Ammon's horn (tissue), 1 donor: ENCODE results near the gene SLC39A7.
A peak's percentile ranks its signal among the peaks of the same experiment; 100 is the strongest.

ENCODE experiments used
- DNase-seq: peaks from one replicate; pipeline ENCODE4 v3.0.0-alpha.2; 2016; ENCODE audit warnings: low spot score

Gene SLC39A7

DNA sequence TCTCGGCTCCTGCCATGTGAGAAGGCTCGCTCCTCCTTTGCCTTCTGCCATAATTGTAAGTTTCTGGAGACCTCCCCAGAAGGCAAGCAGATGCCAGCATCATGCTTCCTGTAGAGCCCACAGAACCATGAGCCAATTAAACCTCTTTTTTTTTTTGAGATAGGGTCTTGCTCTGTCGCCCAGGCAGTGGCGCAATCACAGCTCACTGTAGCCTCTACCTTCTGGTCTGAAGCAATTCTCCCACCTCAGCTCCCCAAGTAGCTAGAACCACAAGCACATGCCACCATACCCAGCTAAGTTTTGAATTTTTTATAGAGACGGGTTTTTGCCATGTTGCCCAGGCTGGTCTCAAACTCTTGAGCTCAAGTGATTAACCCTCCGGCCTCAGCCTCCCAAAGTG lies 36.2 kb downstream of the SLC39A7 start:
- DNase-seq, result no peak

DNA sequence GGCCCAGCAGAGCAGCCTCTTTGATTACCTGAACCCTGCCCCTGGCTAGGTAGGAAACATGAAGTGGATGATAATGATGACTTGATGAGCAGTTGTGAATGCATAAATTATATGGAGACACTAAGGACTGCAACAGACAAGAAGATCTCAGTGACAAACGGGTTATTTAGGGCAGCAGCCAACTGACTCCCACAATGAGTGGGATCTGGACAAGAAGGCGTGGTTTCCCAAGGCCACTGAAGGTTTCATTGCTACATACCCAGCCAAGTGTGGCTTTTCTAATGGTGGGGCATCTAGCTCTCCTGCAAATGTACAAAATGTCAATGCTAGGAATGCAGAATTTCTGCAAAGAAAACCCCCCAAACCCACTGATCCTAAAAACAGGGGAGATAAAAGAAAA lies 37.1 kb downstream of the SLC39A7 start:
- no peak for DNase-seq

DNA sequence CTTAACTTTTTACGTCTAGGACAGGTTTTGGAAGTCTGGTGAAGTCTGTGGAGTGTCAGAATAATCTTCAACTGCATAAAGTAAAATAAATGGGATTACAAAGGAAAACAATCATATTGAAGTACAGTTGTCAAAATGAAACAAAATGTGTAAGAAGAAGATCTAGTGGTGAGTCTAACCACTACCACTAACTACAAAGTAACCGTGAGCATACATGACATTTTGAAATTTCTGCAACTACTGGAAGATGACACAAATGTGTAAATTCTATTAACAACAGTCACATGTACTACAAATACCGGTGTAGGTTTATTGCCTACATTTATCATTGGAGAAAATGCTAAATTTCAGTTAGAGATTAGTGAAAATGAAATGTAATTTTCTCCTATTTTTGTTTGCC lies 41.3 kb downstream of the SLC39A7 start:
- DNase-seq, result no peak

DNA sequence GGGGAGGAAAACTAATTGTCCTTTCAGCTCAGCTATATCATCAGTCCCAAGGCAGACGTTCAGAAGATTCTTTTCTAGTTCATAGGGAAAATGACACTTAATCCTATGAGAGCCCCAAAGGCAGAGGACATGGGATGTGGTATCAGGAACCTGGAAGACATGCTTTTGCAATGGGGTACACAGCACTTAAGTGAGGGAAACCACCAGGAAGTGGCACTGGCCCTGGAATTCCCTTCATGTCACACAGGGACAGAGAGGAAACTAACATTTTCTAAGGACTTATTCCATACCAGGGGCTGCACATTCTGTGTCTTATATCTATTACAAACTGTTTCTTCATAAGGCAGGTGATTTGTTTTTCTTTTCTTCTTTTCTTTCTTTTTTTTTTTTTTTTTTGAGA lies 42.8 kb downstream of the SLC39A7 start:
- no peak for DNase-seq

DNA sequence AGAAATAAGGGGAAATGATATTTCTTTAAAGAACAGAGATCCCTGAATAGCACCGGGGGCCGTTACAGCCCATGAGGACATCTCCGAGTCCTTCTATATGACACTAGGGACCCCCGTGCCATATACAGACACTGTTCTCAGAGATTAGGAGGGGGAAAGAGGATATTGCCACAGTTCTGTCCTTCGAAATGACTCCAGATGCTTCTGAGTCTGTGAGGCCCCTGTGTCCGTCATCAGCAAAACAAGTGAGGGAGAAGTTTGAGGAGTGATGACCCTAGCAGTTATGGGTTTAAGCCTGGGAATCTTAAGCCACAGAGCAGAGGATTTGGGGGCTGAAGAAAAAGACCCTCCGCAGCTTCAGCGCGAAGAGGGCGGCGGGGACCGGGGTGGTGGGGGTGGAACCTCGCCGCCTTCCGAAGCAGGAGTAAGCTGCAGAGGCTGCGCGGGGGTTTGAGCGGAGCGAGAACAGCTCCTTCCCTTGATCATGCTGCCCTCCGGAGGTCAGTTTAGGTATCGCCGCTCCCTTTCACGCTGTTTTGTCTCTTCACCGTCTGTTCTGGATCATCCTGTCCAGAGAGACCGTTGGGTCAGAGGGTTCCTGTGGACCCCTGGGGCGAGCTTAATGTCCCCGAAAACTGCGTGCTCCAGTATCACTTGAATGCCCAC lies 47.4 kb downstream of the SLC39A7 start:
- DNase-seq, result peak; percentile 91

DNA sequence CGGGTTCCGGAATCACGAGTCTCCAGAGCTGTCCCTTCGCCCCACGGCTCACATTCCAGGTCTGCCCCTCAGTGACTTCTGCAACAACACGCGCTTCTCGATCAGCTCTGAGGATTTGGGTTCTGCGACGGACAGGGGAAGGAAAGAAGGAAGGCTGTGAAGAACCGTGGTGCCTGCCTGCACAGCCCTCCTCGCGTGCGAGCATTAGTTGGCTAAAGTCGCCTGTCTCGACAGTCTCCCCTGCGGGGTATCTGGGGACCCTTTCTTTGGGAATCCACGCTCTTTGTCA lies 47.9 kb downstream of the SLC39A7 start:
- no peak for DNase-seq

DNA sequence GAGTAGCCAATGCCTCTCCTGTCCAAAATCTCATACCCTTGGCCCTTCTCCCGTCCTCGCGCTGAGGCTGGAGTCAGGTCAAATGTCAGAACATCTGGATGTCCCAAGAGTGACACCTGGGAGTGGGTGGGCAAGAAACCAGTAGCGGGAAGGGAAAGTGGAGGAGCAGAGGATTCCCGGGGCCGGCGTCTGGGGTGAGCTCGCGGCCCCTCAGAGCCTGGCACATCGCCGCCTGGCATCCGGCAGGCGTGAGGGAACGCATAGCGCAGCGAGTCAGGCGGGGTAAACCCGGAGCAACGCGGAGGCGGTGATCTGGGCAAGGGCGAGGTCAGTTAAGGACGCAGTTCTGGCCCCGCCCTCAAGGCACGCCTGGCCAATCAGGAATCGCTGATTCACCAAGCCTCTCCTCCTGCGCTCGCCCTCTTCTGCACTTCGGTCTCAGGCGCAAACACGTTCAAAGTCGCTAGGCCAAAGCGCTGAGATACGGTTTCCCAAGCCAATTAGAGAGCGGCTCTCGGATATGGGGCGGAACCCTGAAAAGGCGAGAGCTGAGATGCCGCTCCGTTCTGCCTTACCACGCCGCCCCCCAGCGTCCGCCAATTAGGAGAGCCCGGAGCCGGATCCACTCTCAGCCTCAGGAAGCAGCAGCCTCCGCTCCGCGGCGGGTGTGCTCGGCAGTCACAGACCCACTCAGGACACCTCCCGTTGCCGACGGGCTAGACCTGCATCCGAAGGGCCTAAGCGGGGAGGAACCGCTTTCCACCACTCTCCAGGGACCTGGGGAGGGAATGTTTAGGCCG lies 48.5 kb downstream of the SLC39A7 start:
- DNase-seq, result peak; percentile 100

DNA sequence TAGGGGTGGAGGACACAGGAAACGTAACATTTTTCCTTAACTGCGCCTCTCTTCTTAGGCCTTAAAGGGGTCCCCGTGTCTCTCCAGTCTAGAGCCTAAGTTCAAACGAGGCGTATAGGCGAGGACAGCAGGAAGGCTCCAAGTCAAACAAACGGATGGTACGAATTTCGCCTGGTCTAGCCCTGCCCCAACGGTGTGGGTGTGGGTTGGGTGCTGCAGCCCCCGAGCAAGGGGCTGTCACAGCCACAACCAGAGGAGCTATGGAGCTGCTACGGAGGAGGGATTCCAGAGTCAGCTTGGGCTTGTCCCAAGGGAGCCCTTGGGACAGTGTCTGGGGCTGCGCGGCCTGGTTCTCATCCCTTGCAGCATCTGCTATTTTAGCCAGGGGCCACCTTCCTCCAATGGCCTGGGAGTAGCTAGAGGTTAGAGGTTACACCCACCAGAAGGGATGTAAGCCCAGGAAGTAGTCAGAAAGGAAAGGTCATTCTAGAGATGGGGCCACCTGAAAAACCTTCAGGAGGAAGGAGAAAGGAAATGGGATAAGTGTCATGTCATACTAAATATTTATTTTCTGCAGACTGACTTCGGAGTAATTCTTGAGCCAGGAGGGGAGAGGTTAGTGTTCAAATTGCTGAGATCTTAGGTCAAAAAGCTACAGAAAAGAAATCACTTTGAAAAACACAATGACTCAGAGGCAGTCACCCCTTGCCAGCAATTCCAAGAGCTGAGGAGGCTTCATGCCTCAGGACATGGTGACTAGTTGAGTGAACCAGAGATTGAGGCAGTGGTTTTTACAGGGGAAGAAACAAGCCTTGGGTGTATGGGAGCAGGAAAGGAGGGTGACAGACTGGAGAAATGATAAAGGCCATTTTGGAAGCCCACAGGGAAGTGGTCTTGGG lies 49.3 kb downstream of the SLC39A7 start:
- no peak for DNase-seq

DNA sequence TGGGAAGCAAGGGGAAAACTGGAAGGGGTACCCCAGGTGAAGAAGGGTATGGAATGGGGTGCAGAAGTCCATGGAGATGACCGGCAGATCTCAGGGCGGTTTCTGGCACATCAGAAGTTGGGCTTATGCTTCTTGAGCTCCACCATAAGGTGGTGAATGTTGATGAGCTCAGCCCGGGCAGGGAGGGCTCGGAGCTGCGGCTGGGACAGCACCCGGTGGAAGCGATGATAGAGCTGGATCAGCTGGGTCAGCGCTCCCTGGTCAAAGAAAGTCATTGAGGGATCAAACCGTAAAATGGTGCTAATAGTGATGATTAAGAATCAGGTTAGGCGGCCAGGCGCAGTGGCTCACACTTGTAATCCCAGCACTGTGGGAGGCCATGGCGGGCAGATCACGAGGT lies 50.1 kb downstream of the SLC39A7 start:
- DNase-seq, result no peak

DNA sequence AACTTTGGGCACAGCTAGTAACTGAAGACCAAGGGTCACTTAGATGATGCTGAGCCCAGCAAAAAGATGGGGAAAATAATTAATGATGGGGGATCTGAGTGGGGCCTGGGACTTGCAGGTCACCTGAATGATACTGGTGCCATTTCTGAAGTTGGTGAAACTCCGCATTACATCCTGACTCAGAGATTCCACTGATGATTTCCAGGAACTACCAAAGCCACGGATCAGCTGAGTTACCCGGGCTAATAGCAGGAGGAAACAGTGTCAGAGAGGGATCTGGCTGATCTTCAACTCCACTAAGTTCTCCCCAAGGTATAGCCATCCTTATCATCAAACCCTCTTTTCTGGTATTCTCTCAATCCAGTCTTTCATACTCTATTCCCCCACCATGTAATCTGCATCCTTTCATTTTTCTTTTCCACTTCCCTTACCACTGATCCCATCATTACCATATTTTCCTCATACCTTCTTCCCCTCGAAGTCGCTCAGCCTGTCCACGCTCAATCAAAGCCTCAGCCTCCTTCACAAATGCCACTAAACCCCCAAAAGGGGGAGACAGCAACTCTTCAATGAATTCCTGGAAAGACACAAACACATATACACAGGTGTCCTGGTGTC lies 50.8 kb downstream of the SLC39A7 start:
- no peak for DNase-seq

DNA sequence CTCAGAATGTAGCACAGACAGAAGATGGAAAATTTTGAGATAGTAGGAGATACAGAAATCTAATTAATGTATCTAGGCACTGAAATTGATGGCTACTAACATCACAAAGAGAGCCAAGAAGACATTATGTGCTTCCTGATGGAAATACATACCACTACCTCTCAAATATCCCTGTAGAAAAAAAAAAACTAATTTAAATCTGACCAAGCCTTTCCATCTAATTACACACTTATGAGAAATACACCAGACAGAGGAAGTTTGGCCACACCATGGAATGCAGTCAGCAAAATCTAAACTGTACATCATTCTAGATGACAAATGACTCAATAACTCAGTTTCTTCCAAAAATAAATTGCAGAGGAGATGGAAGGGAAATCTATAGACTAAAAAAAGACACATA lies 52.1 kb downstream of the SLC39A7 start:
- no peak for DNase-seq
